Measurements from ENCODE around the gene PAFAH1B2. TPM values are rescaled to one million over a fixed set of nuclear protein-coding genes. Genes with fewer than 3 reads are reported as not detected.

Gene PAFAH1B2
- total RNA-seq, 1 experiment from 2014 or later = 153 TPM

Other genes starting within 250 kb of the PAFAH1B2 start
- gene SIK3, start 45.9 kb upstream of the PAFAH1B2 start, total RNA-seq (2021) = 71.9 and 81.7 TPM in 2 replicates
- 33.5 and 43.6 TPM in 2 replicates for gene SIDT2, start 34.5 kb downstream of the PAFAH1B2 start, total RNA-seq (2021)
- gene TAGLN, start 55.1 kb downstream of the PAFAH1B2 start, total RNA-seq (2021) = 19.4 and 27.2 TPM in 2 replicates
- 49.0 and 53.2 TPM in 2 replicates for gene PCSK7, start 87.8 kb downstream of the PAFAH1B2 start, total RNA-seq (2021)
- 37.8 and 50.3 TPM in 2 replicates for gene RNF214, start 88.4 kb downstream of the PAFAH1B2 start, total RNA-seq (2021)
- gene BACE1-AS, start 147.1 kb downstream of the PAFAH1B2 start, total RNA-seq (2021) = 13.7 and 18.0 TPM in 2 replicates
- gene BACE1, start 172.0 kb downstream of the PAFAH1B2 start, total RNA-seq (2021) = 13.7 and 15.0 TPM in 2 replicates
- gene CEP164, start 183.6 kb downstream of the PAFAH1B2 start, total RNA-seq (2021) = 39.4 and 43.3 TPM in 2 replicates